Endometrial microvascular endothelial cells (primary cell): ENCODE data around the gene B4GALNT3. TPM values are rescaled to one million over a fixed set of nuclear protein-coding genes. Genes with fewer than 3 reads are reported as not detected.

ENCODE experiments used
- in situ Hi-C: cut with HindIII; loops from 2 replicates; pipeline ENCODE4 v1.10.0; 2017; ENCODE audit warnings: low sequenced_read_pairs, low pct_unique_long_range_greater_than_20kb; ENCODE audit errors: inconsistent ontology term
- total RNA-seq: library from RNA; depleted of rRNA; stranded (reverse); fragments of >200 nt; gene quantifications from one replicate; pipeline ENCODE4 v1.2.3, GENCODE V29; 2015; ENCODE audit errors: inconsistent ontology term

The B4GALNT3 gene
- total RNA-seq, 1 donor from 2014 or later, result 0.19 TPM

DNA sequence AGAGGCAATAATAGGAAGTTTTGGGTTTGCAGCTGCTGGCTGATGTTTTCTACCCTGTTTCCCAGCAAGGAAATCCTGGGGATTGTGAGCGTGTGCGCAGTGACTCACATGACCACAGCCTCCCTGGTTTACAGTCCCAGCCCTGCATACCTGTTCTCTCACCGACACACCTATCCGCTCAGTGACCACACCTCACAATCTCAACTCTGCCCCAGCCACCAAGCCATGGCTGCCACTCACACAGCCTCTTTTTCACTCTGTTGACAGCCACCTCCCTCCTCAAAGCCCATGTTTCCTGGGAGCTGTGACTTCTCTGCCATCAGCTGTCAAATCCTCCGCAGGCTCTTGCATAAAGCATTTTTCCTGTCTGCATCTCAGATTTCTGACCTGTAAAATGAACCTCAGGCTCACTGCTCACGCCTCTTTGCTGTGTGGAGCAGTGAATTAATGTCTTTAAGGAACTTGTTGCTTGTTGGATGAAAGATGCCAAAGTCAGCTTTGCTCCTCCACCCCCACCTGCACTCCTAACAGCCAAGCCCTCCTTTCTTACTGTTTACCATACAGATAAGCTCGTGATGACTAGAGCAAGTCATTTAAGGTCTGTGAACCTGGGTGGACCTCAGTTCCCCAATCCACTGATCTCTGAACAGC lies 43.5 kb downstream of the B4GALNT3 start:
- in situ Hi-C loops, result no loop called here

DNA sequence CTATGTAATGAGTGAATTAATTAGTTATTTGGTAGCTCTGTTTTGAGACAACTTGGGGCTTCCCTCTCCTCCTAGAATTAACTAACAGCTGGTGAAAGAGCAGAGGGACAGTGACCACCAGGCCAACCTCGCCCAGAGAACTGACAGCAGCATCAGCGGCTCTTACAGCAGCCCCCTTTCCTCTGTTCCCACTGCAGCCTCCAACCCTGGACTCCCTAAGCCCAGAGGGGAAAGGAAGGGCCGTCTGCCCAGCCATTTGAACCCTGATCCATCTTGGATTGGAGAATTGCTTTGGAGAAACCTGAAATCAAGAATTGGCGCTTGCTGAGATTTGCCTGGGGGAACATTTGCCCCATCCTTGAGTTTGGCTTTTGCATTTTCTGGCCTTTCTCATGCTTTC lies 45.5 kb downstream of the B4GALNT3 start:
- in situ Hi-C loops, result no loop called here

DNA sequence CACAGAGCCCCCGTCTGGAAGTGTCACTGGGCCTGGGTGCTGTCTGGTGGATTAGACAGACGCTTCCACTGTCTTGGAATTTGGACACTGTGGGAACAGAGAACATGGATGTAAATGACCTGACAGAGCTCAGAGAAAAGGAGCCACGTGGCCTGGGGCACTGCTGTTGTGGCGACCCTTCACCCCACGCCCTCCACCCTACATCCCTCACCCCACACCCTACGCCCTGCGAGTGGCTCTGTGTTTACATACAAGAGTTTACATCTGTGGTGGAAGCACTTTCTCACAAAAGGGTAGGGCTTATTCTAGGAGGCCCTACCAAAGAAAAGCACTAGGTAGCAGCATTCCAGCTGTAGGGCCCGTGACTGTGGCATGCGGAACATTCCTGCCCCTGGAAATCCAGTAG lies 47.7 kb downstream of the B4GALNT3 start:
- in situ Hi-C loops, result no loop called here

DNA sequence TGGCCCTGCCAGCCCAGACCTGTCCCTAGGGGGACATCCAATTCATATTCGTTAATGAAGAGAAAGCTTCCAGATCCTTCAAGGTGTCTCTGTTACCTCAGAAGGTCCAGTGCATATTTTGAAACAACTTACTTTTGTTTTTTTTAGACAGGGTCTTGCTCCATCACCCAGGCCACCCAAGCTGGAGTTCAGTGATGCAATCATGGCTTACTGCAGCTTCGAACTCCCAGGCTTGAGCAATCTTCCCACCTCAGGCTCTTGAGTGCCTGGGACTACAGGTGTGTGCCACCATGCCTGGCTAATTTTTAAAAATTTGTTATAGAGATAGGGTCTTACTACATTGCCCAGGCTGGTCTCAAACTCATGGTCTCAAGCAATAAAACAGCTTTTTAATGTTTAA lies 48.4 kb downstream of the B4GALNT3 start:
- in situ Hi-C loops, result no loop called here

DNA sequence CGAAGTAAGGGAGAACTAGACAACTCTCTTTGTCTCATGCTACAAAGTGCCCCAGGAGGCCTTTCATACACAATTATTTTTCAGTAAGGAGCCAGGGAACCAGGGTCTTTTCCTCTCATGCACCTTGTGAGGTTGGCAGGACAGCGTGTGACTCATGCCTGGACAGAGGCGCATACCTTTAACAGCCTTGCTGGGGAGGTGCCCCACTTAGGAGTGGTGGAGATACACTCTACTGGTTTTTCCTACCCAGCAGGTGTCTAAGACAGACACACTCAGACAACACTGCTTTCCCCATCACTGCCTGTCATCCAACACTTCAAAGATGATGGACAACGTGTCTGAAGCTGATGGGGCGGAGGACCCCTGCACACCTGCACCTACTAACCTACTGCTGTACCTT lies 49.1 kb downstream of the B4GALNT3 start:
- in situ Hi-C loops, result no loop called here

DNA sequence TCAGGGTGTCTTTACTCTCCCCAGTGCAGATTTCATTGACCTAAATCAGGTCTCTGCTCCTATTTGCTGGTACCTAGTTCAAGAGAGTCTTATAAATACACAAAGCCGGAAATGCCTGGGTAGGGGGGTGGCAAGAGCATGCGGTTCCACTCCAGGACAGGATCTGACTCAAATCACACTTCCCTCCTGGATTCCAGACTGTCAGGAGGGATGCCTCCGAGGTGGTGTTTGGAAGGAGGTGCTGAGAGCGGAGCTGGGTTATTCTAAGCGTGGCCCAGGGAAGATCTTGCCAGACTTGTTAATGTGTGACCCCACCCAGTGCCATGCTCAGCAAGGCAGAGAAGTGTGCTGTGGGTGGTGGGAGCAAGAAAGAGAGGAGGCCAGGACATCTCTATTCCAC lies 49.8 kb downstream of the B4GALNT3 start:
- in situ Hi-C loops, result no loop called here

DNA sequence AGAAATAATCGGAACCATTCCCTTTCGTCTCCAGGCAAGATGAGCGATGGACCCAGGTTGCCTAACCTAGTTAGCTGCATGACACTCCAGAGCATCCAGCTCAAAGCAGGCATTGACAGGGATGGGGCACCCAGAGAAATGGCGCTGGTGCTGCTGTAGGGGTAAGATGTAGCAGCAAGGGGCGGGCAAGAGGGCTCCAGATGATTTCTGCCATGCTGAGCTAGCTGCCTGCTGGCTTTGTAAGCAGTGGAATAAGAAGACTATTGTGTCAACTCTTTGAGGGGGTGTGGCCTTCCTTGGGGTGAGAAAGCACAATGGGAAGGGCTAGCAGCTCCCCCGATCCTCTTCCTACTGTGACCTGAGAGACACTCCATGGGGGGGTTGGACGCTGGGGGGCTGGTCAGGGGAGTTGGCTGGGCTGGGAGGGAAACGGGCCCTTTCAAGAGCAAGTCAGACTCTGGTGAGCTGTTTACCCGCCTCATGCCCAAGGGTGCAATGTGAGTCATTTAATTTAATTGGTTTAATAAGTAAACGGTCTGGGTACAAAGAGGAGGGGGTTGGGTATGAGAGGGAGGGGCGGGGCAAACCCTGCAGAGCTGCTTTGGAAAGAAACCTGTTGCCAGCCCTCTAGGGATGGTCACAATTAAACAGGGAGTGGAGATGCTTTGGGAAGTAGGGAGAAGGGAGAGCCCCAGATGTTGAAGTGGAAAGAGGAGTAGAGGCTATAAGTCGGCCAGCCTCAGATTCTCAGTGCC lies 50.5 kb downstream of the B4GALNT3 start:
- in situ Hi-C loops, result no loop called here

DNA sequence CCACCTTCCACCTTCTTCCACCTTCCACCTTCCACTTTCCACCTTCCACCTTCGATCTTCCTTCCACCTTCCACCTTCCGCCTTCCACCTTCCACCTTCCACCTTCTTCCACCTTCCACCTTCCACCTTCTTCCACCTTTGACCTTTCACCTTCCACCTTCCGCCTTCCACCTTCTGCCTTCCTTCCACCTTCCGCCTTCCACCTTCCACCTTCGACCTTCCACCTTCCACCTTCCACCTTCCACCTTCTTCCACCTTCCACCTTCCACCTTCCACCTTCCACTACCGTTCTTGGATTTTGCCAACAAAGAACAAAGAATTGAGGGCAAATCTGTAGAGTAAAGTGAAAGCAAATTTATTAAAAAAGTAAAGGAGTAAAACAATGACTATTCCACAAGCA lies 53.2 kb downstream of the B4GALNT3 start:
- in situ Hi-C loops, result no loop called here

DNA sequence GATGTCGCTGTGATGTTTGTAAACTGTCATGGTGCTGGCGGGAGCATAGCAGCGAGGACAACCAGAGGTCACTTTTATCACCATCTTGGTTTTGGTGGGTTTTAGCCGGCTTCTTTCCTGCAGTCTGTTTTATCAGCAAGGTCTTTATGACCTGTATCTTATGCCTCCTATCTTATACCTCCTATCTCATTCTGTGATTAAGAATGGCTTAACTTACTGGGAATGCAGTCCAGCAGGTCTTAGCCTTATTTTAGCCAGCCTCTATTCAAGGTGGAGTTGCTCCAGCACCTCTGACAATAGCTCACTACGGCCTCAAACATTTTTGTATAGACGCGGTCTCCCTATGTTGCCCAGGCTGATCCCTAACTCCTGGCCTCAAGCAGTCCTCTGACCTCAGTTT lies 53.7 kb downstream of the B4GALNT3 start:
- in situ Hi-C loops, result no loop called here

DNA sequence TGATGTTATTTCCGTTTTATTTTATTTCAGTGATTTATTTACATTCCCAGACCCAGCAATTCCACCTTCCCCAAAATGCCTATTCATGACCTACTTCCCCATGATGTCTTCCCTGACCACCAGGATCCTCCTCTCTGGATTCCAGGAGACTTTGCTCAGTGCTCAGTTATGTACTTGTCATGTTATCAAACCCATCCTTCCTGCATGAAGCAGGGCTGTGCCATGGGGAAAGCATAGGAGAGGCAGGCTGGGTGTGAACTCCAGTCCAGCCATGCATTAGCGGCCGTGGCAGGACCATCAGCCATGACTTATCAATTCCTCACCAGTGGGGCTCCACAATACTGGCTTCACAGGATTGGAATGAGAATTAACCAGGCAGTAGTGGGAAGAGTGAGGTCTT lies 57.8 kb downstream of the B4GALNT3 start:
- in situ Hi-C loops, result no loop called here

DNA sequence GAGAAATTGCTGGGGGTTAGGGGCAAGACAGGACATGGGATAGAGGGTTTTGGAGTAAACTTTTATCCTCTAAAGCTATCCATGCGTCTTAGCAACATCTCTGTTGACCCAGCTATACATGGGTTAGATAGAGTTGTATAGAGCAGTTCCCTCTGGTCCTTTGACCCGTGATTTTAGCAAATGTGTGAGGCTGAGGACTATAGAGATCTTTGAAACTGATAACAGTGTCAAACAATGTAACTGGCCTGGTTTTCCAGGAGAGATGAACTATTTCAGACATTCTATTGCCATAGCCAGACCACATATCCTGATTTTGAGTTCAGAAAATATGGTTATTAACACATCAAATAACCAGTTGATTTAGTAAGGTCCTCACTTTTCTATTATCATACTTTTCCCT lies 60.4 kb downstream of the B4GALNT3 start:
- in situ Hi-C loops, result no loop called here

DNA sequence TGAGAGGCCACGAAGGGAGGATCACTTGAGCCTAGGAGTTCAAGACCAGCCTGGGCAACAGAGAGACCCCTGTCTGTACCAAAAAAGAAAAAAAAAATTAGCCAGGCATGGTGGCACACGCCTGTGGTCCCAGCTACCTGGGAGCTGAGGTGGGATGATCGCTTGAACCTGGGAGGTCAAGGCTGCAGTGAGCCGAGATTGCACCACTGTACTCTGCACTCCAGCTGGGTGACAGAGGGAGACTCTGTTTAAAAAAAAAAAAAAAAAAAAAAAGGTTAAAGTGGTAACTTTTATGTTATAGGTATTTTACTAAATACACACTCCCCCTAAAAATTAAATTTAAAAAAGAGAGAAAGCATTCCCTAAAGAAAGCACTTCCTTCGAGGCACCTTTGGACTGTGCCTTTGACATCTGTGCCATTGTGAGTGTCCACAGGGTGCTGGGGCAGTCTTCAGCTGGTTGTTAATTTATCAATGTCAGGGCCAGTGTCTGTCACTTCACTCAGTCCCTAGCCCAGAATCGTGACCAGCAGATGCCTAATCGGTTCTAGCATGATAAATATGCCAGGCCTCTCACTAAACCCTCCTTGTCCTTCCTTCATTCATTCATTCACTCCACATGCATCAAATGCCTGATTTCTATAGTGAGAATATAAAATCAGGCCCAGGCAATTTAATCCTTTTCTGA lies 63.1 kb downstream of the B4GALNT3 start:
- in situ Hi-C loops, result no loop called here

DNA sequence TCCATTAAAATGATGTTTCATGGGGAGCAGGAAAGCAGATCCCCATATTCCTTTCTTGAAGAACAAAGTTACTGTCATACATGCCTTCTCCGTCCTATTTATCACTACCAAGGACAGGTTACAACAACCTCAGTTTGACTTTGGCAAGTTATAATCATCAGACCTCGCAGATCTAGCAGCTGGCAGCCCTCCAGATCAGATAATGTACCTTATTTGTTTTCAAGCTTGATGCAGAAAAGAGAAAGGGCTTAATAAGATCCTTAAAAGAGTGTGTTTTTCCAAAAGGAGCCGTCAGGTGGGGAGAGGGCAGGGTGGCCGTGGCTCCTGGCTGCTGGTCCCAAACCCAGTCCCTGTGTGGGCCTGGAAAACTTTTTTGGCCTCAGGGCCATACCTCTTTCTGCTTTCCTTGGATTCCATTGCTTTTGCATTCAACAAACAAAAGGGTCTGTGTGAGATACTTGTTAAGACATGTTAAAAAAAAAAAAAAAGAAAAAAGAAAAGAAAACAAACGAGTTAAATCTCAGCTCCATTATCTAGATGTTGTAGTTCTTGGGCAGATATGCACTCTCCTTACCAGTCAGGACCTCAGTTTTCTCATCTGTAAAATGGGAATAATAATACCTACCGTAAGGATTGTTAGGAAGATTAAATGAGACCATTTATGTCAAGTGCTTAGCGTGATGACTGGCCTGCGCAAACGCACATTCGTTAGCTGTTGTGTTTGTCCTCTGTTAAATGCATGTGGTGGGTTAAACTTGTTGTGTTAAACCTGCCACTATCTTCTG lies 64.6 kb downstream of the B4GALNT3 start:
- in situ Hi-C loops, result no loop called here

DNA sequence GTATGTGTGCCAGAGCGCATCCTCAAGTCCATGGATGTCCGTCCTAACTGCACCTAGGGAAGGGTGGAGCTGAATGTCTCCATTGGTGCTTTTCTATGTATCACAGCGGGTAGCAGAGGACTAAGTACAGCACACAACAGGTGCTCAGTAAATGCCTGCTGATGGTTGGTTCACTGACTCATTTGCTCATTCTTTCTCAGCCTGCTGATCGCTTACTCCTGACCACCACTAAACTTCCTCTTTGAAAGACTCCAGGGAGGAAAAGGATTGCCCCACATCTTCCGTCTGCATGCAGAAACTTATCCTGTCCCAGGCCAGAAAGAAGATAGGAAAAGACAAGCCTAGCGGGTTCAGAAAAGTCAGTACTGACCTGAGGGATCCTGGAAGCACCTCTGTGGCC lies 66.3 kb downstream of the B4GALNT3 start:
- in situ Hi-C loops, result no loop called here

DNA sequence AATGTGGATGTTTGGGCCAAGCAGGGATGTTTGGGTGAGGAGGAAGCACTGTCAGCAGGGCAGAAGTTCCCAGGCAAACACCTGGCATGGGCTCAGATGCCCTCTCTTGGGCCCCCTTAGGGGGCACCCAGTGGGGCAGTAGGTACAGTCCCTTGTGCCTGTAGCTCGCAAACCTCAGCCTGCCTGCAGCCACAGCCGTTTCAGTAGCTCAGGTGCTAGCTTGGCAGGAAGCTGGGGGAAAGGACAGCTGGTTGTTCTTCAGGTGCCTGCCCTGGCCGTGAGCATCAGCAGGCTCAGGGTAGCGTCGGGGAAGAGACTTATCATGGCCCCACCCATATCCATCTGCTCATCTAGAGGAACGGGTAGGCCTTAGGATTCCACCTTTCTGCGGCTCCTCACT lies 67.5 kb downstream of the B4GALNT3 start:
- in situ Hi-C loops, result no loop called here

DNA sequence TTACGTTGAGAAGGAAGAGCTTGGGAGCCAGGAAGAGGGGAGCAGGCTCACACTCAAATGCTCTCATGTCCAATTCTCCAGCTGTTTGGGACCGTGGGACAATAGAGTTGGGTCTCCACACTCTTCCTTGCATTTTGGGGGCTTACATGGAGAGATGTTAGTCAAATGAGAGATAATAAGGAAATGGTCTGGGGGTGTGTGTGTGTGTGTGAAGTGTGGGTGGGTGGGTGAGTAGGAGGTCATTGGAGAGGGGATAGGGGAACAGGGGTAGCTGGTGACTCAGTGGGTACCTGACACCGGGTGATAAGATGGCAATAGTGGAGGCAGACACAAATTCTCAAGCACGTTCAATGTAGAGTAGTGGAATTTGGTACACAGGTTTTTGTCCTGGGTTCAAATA lies 68.0 kb downstream of the B4GALNT3 start:
- in situ Hi-C loops, result no loop called here

DNA sequence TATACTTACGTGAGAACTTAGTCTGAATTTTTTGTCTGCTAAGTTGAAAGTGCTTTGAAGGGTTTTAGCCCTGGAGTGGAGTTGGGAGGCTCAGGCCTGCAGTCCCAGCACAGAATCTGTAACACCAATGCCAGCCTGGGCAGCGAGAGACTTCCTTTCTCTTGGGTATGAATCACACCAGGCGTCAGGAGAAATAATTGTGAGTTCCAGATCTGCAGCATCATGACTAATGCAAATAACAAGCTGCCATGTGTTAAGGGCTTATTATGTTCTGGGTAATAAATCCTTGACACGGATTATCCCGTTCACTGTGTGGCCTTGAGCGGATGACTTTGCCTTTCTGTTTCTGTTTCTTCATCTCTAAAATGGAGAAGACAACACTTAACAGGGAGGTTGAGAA lies 70.6 kb downstream of the B4GALNT3 start:
- in situ Hi-C loops, result no loop called here

DNA sequence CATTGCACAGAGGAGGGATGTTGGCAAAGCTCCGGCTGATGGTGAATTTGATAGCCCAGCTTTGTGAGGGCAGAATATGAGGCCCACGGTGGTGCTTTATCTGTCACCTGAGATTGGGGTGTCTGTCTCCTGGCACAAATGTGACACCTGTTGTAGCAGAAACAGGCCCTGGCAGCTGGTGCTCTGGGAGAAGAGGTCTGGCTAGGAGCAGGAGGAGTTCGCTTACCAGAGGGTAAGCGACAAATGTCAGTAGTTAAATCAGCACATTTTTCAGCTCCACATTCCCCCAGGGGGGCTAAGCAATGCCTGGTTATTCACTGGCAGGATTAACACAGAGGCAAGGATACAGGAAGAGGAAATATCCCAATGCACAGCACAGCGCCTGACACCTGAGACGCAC lies 71.1 kb downstream of the B4GALNT3 start:
- in situ Hi-C loops, result no loop called here

DNA sequence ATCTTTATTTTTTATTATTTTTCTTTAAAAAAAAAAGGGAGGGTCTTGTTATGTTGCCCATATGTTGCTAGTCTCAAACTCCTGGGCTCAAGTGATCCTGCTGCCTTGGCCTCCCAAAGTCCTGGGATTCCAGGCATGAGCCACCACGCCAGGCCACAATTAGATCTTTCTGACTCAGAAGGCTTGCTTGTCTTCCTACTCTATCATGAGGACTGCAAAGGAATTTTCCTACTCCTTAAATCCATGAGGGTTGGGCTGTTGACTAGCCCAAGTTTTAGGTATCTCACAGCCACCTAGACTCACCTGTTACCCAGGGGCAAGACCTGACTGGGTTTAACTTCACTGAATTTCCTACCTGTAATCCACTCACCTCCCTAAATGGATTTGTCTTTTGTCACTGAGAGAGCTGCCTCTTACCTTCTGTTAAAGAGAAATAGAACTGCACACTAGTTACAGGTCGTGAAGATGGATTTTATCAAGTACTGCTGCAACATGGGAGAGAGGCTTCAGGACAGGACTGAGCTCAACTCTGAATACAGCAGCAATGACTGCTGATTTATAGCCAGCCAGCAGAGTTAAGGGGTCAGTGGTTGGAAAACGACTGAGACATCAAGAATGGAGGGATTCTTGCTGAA lies 72.3 kb downstream of the B4GALNT3 start:
- in situ Hi-C loops, result no loop called here
